GM19193 (cell line): ENCODE measurements around the gene YWHAG.

ENCODE experiments used
- POLR2A ChIP-seq: IDR thresholded peaks from 4 replicates; pipeline ENCODE4 v1.6.1; 2011; ENCODE audit not compliant: insufficient read depth, insufficient read length; ENCODE audit errors: extremely low read depth

The YWHAG gene

GRCh38 chr7:76317782-76318487, 40.9 kb downstream of the YWHAG start:
- TF ChIP-seq POLR2A = peak; percentile 84

- no peak for TF ChIP-seq POLR2A
Observed at GRCh38 chr7:76316984-76317781, 41.6 kb downstream of the YWHAG start.

- no peak for TF ChIP-seq POLR2A
Observed at GRCh38 chr7:76315364-76315763, 43.4 kb downstream of the YWHAG start.

DNA sequence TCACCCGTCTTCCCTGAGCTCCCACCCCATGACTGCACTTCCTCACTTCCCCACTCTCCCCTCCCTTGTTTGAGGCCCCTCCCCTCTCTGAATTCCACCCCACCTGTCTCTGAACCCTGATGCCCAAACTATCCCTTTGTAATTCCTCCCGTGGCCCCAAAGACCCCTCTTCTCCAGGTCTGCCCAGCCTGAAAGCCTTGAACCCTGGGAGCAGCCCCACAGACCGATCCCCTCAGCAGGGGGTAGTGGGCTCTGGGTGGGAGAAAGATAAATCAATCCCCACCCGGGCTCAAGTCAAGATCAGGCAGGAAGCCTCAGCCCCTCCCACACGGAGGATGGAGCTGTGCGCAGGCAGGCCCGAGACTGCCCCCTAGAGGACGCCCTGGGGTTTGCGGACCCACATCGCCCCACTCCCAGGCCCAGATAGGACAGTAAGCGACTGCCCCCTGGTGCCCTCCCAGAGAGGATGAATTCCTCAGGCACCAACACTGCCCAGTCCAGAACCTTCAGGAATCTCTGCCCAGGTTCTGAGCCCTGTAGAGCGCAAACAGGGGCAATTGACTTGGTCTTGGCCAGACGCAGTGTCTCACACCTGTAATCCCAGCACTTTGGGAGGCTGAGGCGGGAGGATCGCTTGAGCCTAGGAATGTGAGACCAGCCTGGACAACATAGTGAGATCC, 44.6 kb downstream of the YWHAG start:
- no peak for TF ChIP-seq POLR2A

GRCh38 chr7:76310102-76310957, 48.5 kb downstream of the YWHAG start:
- no peak for TF ChIP-seq POLR2A

- TF ChIP-seq POLR2A = no peak
Observed at GRCh38 chr7:76304888-76305375, 53.9 kb downstream of the YWHAG start.

DNA sequence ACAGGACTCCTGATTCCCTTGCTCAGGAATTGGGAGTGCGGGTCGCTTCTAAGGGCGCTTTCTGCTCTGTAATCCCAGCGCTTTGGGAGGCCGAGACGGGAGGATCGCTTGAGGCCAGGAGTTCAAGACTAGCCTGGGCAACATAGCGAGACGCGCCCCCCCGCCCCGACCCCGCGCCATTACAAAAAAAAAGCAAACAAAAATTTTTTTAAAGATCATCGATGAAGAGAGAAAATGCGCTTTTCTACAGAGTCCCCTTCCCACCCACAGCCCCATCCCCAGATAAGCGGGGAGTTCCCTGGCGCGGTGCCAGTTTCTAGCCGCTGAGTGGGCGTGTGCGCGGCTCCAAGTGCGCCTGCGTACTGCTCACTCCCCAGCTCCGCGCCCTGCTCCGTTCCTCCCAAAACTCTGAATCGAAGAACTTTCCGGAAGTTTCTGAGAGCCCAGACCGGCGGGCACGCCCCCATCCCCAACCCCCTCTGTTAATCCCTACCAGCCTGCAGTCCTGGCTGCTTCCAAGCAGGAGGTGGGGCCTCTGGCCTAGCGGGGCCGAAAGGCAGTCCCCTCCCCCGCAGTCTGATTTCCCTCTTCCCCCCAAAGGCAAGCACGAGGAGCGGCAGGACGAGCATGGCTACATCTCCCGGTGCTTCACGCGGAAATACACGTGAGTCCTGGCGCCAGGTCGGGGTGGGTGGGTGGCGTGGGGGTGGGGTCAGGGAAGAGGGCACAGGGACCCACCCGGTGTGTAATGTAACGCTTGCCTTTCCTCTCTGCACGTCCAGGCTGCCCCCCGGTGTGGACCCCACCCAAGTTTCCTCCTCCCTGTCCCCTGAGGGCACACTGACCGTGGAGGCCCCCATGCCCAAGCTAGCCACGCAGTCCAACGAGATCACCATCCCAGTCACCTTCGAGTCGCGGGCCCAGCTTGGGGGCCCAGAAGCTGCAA, 55.3 kb downstream of the YWHAG start:
- peak; percentile 30 for TF ChIP-seq POLR2A

DNA sequence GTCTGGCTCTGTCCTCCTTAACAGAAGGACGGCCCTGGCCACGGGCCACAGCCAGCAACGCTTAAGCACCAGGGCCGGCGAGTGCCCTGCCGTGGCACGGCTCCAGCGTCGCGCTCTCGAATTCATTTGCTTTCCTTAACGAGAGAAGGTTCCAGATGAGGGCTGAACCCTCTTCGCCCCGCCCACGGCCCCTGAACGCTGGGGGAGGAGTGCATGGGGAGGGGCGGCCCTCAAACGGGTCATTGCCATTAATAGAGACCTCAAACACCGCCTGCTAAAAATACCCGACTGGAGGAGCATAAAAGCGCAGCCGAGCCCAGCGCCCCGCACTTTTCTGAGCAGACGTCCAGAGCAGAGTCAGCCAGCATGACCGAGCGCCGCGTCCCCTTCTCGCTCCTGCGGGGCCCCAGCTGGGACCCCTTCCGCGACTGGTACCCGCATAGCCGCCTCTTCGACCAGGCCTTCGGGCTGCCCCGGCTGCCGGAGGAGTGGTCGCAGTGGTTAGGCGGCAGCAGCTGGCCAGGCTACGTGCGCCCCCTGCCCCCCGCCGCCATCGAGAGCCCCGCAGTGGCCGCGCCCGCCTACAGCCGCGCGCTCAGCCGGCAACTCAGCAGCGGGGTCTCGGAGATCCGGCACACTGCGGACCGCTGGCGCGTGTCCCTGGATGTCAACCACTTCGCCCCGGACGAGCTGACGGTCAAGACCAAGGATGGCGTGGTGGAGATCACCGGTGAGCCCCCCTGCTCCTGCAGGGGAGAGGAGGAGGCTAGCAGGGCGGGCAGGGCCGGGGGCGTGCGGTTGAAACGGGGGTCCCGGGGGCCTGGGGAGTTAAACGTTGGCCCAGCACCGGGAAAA, 56.2 kb downstream of the YWHAG start, which contains the start of gene HSPB1:
HSPB1 (plus strand) TSS at position 327 of the 855 bp plus-strand sequence; CDS start at position 367, 40 bp downstream.
- TF ChIP-seq POLR2A = peak; percentile 77

- no peak for TF ChIP-seq POLR2A
Observed at GRCh38 chr7:76301000-76301399, 57.8 kb downstream of the YWHAG start.

- no peak for TF ChIP-seq POLR2A
Observed at GRCh38 chr7:76300166-76300731, 58.5 kb downstream of the YWHAG start.

DNA sequence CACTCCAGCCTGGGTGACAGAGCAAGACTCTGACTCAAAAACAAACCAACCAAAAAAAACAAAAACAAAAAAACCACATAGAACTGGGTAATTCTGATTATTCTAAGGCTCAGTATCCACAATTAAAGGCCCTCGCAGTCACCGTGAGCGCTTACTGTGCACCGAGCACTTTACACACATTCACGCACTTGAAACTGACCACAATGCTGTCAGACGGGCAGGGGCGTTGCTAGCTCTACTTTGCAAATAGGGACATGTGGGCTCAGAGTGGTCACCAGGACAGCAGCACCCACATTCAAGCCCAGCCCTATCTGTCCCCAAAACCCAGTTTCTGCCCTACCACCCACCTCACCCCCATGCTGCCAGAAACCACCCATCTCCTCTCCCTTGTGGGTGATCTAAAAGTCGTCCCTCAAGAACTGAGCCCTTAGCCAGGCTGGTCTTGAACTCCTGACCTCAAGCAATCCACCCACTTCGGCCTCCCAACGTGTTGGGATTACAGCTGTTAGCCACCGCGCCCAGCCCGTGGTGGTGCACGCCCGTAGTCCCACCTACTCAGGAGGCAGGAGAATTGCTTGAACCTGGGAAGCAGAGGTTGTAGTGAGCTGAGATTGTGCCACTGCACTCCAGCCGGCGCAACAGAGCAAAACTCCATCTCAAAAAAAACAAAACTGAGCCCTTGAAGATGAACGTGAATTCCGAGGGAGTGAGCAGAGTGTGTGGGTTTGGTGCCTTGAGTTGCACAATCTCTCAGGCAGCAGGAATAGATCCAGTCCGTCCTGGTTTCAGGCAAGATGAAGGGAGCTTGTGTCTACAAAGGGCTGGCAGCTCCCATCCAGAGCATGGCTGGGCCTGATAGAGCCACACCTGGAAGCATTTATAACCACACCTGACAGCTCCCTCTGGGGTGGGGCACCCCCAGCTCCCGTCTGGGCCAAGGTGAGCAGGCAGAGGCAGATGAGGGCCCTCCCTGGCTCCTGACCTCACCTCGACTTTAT, 61.7 kb downstream of the YWHAG start:
- no peak for TF ChIP-seq POLR2A

GRCh38 chr7:76294344-76295024, 64.3 kb downstream of the YWHAG start:
- no peak for TF ChIP-seq POLR2A
